ENCODE results near the gene OR1L4. TPM values are rescaled to one million over a fixed set of nuclear protein-coding genes. Genes with fewer than 3 reads are reported as not detected.

Gene OR1L4
- total and polyA plus RNA-seq, 2 donors (not counting 3 experiments of a cell fraction or from before 2014, with no cell fraction given), result not detected

DNA sequence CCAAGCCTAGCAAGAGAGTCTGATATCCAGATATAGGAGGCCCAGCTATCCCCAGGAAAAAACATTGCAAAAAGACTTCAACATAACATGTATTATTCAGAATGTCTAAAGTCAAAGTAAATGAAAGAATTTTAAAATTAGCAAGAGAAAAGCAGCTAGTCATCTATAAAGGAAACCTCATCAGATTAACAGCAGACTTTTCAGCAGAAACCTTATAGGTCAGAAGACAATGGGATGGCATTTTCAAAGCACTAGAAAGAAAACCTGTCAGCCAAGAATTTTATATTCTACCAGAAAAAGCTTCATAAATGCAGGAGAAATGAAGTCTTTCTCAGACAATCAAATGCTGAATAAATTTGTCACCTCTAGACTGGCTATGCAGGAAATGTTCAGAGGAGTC lies 38.9 kb upstream of the OR1L4 start:
- FAIRE-seq, result no peak
- no peak overlapping the region for H3K27ac ChIP-seq (ENCODE audit: insufficient read depth, low read depth, low read length)
- dilution Hi-C loops (cut with MboI; ENCODE audit: extremely low pct_ligation_motif_present, low sequenced_read_pairs) (no loop called here), intact Hi-C loops (cut with micrococcal nuclease) (no loop called here)
- no peaks in the 10 kb centered on the region for H3K79me2 ChIP-seq (ENCODE audit: control insufficient read depth, insufficient read depth, low read length)
- no peaks in the 10 kb centered on the region for H3K4me1 ChIP-seq (ENCODE audit: control insufficient read depth, extremely low read depth, insufficient read depth, low read length)
- no peaks in the 10 kb centered on the region for H3K27me3 ChIP-seq (ENCODE audit: control insufficient read depth in 2 of 2, insufficient read depth in 2 of 2, low read length in 2 of 2)
- no TSS peak for BruUV-seq (replicated peaks)
- ChIA-PET CTCF (interaction anchor here (1.2 to 1.5 kb wide), 2 partner anchors 11 to 64 kb away, joined by 3 read pairs; no protein-coding TSS in a partner anchor), POLR2A (no interaction called here)
- no peaks in the 10 kb centered on the region for H3K9me1 ChIP-seq (replicated peaks; ENCODE audit: control insufficient read depth, extremely low read depth, insufficient read depth, low read length)
- no peak for DNase-seq (ENCODE audit: low read depth, low spot score)
- no peaks in the 10 kb centered on the region for H4K20me1 ChIP-seq (replicated peaks; ENCODE audit: control insufficient read depth, extremely low read depth, insufficient read depth, low read length)
- H3K4me2 ChIP-seq (ENCODE audit: insufficient read depth, low read length), result no peak overlapping the region
- H3K9me3 ChIP-seq (replicated peaks; ENCODE audit: control insufficient read depth, insufficient read depth, low read length), result no peaks in the 10 kb centered on the region
- H3K4me3 ChIP-seq (replicated peaks in 1 of 3; ENCODE audit: insufficient read depth in 1 of 3, low read depth in 1 of 3, low read length in 3 of 3), result no peak overlapping the region
- no peaks in the 10 kb centered on the region for H3K36me3 ChIP-seq (ENCODE audit: control insufficient read depth in 2 of 2, extremely low read depth in 1 of 2, insufficient read depth in 2 of 2, low read length in 2 of 2)
- no peak overlapping the region for H3K9ac ChIP-seq (replicated peaks; ENCODE audit: extremely low read depth, insufficient read depth, low read length)
- no peak overlapping the region for H2AFZ ChIP-seq (ENCODE audit: low read depth, low read length)
- TF ChIP-seq JUN (IDR thresholded peaks at IDR 0.05; ENCODE audit: borderline replicate concordance, insufficient read depth, insufficient read length, low read depth) (no peak), MYC (IDR thresholded peaks at IDR 0.05; ENCODE audit: low read depth, low read length) (no peak), POLR2AphosphoS5 (IDR thresholded peaks at IDR 0.05; ENCODE audit: insufficient read depth, low read depth, low read length) (no peak), POLR2A (IDR thresholded peaks at IDR 0.05; ENCODE audit: low read depth, low read length) (no peak), EZH2 (IDR thresholded peaks at IDR 0.05; ENCODE audit: borderline replicate concordance, low read depth, low read length, severe bottlenecking) (no peak), GATA2 (IDR thresholded peaks at IDR 0.05; ENCODE audit: insufficient read depth, insufficient read length, low read depth, low read length) (no peak), FOS (IDR thresholded peaks at IDR 0.05; ENCODE audit: borderline replicate concordance, insufficient read depth, low read length) (no peak)
- TF ChIP-seq, protein P1, sequence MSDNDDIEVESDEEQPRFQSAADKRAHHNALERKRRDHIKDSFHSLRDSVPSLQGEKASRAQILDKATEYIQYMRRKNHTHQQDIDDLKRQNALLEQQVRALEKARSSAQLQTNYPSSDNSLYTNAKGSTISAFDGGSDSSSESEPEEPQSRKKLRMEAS (IDR thresholded peaks at IDR 0.05; ENCODE audit: insufficient read depth, insufficient read length), result no peak
- TF ChIP-seq, protein P2, sequence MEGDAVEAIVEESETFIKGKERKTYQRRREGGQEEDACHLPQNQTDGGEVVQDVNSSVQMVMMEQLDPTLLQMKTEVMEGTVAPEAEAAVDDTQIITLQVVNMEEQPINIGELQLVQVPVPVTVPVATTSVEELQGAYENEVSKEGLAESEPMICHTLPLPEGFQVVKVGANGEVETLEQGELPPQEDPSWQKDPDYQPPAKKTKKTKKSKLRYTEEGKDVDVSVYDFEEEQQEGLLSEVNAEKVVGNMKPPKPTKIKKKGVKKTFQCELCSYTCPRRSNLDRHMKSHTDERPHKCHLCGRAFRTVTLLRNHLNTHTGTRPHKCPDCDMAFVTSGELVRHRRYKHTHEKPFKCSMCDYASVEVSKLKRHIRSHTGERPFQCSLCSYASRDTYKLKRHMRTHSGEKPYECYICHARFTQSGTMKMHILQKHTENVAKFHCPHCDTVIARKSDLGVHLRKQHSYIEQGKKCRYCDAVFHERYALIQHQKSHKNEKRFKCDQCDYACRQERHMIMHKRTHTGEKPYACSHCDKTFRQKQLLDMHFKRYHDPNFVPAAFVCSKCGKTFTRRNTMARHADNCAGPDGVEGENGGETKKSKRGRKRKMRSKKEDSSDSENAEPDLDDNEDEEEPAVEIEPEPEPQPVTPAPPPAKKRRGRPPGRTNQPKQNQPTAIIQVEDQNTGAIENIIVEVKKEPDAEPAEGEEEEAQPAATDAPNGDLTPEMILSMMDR (IDR thresholded peaks at IDR 0.05; ENCODE audit: extremely low read depth in 1 of 2, insufficient read depth in 1 of 2, low read depth in 1 of 2, low read length in 2 of 2), result no peak

All from endothelial cell of umbilical vein (primary cell).